Adrenal gland (tissue), 12 donors: ENCODE data around the gene KLHL29. TPM values are rescaled to one million over a fixed set of nuclear protein-coding genes. Genes with fewer than 3 reads are reported as not detected.

Experiments used
- DNase-seq, 7 donors: peaks; one replicate each; pipeline ENCODE4 v3.0.0-alpha.2; 2019 to 2020
- H3K27ac ChIP-seq, 5 donors: fragments of 200-600 bp; sonication (generic) in 4 of 5; 1 replicate in 3 of 5; 2 replicates in 2 of 5; pipeline versions ENCODE4 v1.5.1 to v1.8.0; 2016 to 2020; ENCODE audit warnings: mild to moderate bottlenecking in 1 of 5
- H3K27me3 ChIP-seq: fragments of 200-600 bp; 2 replicates; pipeline ENCODE4 v1.8.0; 2021
- H3K36me3 ChIP-seq, 2 donors: fragments of 200-600 bp; replicated peaks in 1 of 2; 1 replicate in 1 of 2; 2 replicates in 1 of 2; pipeline versions ENCODE4 v1.5.1 to v1.8.0; 2018 to 2022
- H3K4me1 ChIP-seq, 2 donors: fragments of 200-600 bp; replicated peaks in 1 of 2; 1 replicate in 1 of 2; 2 replicates in 1 of 2; pipeline versions ENCODE4 v1.5.1 to v1.8.0; 2018 to 2021
- H3K4me3 ChIP-seq, 4 donors: fragments of 200-600 bp; sonication (generic) in 3 of 4; one replicate each; pipeline ENCODE4 v1.5.1; 2016 to 2018
- H3K9me3 ChIP-seq, 3 donors: fragments of 200-600 bp; sonication (generic) in 1 of 3; replicated peaks in 1 of 3; 1 replicate in 2 of 3; 2 replicates in 1 of 3; pipeline versions ENCODE4 v1.5.1 to v1.8.0; 2016 to 2021
- POLR2A ChIP-seq, 2 donors: fragments of 450-650 bp; IDR thresholded peaks; one replicate each; pipeline ENCODE4 v1.6.1; 2017; ENCODE audit warnings: antibody characterized with exemption in 2 of 2, mild to moderate bottlenecking in 2 of 2, moderate library complexity in 1 of 2
- WGBS, 4 donors: extraction: QIAGEN DNeasy Blood & Tissue Kit in 2 of 4; methylation state at CpG; one replicate each; pipeline versions ENCODE4 v1.1.5 to v1.1.7; 2013 to 2017; 5-methylcytosine and 5-hydroxymethylcytosine counted together
- intact Hi-C, 2 donors: fragments of 100-400 bp; cut with DNase I; formaldehyde crosslinking; loops; one replicate each; pipeline versions ENCODE4 v1.14.1 to v1.15.0; 2022 to 2023
- polyA plus RNA-seq, 3 donors: library from polyadenylated mRNA; stranded (reverse); fragments of 200-250 nt in 2 of 3; fragments of 350-450 nt in 1 of 3; fragmentation: Illumina TruSeq in 1 of 3; extraction: RNeasy Lipid Tissue Mini Kit (QIAGEN cat#74804) in 1 of 3; gene quantifications; one replicate each; pipeline ENCODE4 v1.2.3, GENCODE V29; 2013 to 2014
- total RNA-seq, 9 donors: library from RNA; depleted of rRNA in 4 of 9; stranded (reverse); fragments of >200 nt in 4 of 9; fragments of 120-200 nt in 1 of 9; fragmentation: NEBNext Ultra II Directional in 1 of 9; extraction: Animal tissue kit (Norgen Biotek cat#: 25700) in 1 of 9; gene quantifications; one replicate each; pipeline versions ENCODE4 v1.1.0 to v1.2.4, GENCODE V29; 2013 to 2023
- TF ChIP-seq, protein P1 (sequence below), 6 experiments: fragments of 450-650 bp in 4 of 6; fragments of 200-600 bp in 2 of 6; sonication (generic) in 1 of 6; IDR thresholded peaks; 1 replicate in 5 of 6; 2 replicates in 1 of 6; pipeline versions ENCODE4 v1.5.1 to v1.8.0; 2016 to 2021; ENCODE audit warnings: antibody characterized with exemption in 6 of 6, mild to moderate bottlenecking in 2 of 6, moderate library complexity in 1 of 6
- donor health status: healthy with polysubstance abuse.
- donor health status: Bipolar disorder and iron deficiency.
- donor health status: DM: yes; HTN: yes; CAD: no.
- donor health status: DM: no; HTN: no; CAD: no.
- donor health status: DM: no; HTN: no; CAD: no.
- donor health status: DM: yes; HTN: yes; CAD: no.

The KLHL29 gene
- total and polyA plus RNA-seq, 12 donors: 1.9 to 24.5 (median 15.7) TPM

DNA sequence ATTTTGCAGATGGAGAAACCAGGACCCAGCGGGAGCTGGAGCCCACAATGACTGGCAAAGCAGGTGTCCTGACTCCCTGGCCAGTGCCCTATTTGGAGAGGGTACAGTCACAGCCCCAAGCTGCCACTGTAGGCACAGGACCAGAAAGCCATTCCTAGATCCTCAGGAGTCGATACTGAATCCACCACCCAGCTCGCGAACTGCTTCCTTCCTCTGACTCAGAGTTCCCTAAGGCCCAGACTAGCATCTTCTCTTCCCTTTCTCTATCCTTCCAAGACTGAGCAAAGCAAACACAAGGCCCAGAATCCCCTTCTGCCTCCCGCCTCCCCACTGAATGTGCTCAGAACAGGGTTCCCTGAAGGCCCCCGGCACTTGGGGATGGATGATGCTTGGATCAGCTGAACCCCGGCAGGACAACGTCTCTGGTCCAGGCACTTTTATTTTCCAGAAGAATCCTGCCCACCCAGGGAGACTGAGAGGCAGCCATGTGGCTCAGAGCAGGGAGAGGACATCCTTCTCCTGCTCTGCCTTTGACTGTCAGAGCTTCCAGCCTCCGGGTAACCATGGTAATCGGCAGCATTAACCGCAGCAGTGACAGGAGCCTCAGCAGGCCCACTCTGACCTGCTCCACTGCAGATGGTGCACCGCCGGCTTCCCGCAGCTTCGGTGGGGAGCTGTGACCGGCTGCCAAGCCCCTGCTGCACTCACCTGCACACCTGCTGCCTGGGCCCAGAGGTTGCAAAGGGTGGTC, 34.8 kb upstream of the KLHL29 start:
- intact Hi-C loops: no loop called here
- 83 to 91% (median 86%) methylated on average over 11 to 16 of the region's 16 CpGs for WGBS, 4 donors

DNA sequence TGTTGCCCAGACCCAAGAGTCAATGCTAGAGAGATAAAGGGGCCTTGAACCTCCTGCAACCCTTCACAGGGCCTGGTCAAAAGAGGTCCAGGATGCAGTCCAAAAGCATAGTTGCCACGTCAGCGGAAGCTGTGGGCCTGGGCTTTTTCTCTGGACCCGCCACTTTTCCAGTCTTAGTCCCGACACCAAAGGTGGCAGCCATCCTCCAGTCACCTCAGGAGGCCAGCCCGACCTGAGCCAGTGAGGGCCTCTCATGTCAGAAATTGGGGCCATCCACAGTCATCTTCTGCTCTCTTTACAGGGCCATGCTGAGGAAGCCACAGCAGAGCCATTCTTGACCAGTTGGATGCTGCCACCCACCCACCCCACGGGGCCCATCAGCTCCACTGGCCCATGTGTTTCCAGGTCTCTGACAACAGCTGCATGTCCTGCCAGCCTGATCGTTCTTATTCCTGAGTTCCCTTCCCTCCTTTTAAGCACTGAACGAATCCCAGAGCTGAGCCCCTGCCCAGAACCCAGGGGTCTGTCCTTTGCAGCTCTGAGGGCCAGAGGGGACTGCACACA, 34.1 kb upstream of the KLHL29 start:
- Histone ChIP-seq H3K27ac (peak overlapping the region in 2 of 5 donors; percentile 54 to 56), H3K36me3 (no peaks in the 10 kb centered on the region), H3K4me1 (peaks cover 0 to 5% of the 10 kb centered on the region in 2 donors), H3K27me3 (no peaks in the 10 kb centered on the region), H3K4me3 (no peak overlapping the region), H3K9me3 (no peaks in the 10 kb centered on the region)
- TF ChIP-seq, protein P1, sequence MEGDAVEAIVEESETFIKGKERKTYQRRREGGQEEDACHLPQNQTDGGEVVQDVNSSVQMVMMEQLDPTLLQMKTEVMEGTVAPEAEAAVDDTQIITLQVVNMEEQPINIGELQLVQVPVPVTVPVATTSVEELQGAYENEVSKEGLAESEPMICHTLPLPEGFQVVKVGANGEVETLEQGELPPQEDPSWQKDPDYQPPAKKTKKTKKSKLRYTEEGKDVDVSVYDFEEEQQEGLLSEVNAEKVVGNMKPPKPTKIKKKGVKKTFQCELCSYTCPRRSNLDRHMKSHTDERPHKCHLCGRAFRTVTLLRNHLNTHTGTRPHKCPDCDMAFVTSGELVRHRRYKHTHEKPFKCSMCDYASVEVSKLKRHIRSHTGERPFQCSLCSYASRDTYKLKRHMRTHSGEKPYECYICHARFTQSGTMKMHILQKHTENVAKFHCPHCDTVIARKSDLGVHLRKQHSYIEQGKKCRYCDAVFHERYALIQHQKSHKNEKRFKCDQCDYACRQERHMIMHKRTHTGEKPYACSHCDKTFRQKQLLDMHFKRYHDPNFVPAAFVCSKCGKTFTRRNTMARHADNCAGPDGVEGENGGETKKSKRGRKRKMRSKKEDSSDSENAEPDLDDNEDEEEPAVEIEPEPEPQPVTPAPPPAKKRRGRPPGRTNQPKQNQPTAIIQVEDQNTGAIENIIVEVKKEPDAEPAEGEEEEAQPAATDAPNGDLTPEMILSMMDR (IDR thresholded peaks at IDR 0.05): no peak
- no peak for TF ChIP-seq POLR2A (IDR thresholded peaks at IDR 0.05)
- WGBS, 4 donors: 63 to 83% (median 76%) methylated on average over 3 to 8 of the region's 8 CpGs
- DNase-seq: no peak
- intact Hi-C loops: no loop called here

More for the DNA sequence above, 34.8 kb upstream of the KLHL29 start:
- no peak for TF ChIP-seq POLR2A (IDR thresholded peaks at IDR 0.05)
- TF ChIP-seq, protein P1 (IDR thresholded peaks at IDR 0.05): no peak
- Histone ChIP-seq H3K4me3 (no peak overlapping the region), H3K9me3 (no peaks in the 10 kb centered on the region), H3K27me3 (no peaks in the 10 kb centered on the region), H3K36me3 (no peaks in the 10 kb centered on the region), H3K27ac (peak overlapping the region in 2 of 5 donors; percentile 54 to 56), H3K4me1 (peaks cover 0 to 5% of the 10 kb centered on the region in 2 donors)
- DNase-seq: peak in 1 of 7 donors; percentile 70

DNA sequence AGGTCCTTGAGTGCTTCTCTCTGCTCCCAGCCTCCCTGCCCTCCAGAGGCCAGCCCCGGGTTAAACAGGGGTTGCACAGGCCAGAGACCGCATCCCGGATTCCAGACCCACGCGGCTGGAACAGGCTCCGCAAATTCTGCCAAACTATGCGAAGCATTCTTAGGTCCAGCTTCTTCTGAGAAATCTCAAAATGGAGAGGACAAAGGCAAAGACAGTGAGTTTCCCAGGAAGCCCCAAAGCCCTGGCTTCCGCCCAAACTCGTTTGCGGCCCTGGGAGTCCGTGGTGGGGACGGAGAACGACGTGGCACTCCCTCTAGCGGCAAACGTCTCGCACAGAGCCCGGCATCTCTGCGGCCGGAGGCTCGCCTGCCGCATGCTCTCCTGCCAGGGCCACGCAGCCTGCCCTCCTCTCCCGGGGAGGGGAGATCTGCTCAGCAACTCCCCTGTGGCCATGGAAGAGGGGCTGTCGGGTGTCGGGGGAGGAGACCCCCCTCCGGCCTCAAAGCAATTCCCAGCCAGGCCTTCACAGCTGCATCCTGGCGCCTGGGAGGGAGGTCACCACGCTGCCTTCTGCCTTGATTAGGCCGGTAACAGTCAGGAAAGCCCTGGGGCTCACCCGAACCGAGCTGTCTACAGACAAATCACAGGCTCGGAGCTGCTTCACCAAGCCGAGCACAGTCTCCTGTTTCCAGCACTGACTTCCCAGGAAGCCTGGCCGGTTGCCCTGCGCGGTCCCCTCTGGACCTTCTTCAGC, 33.4 kb upstream of the KLHL29 start:
- no peaks in the 10 kb centered on the region for H3K9me3 ChIP-seq
- H3K4me1 ChIP-seq: peaks cover 0 to 5% of the 10 kb centered on the region in 2 donors
- no peaks in the 10 kb centered on the region for H3K36me3 ChIP-seq
- peak overlapping the region in 3 of 5 donors; percentile 26 to 79 (median 73) for H3K27ac ChIP-seq
- WGBS, 4 donors: 20 to 46% (median 24%) methylated on average over 18 to 37 of the region's 37 CpGs
- no peaks in the 10 kb centered on the region for H3K27me3 ChIP-seq
- intact Hi-C loops: no loop called here
- H3K4me3 ChIP-seq: no peak overlapping the region
- TF ChIP-seq, protein P1 (IDR thresholded peaks at IDR 0.05): peak; percentile 57 to 86 (median 80)
- TF ChIP-seq POLR2A (IDR thresholded peaks at IDR 0.05): no peak
- peak; percentile 78 to 93 (median 86) for DNase-seq

DNA sequence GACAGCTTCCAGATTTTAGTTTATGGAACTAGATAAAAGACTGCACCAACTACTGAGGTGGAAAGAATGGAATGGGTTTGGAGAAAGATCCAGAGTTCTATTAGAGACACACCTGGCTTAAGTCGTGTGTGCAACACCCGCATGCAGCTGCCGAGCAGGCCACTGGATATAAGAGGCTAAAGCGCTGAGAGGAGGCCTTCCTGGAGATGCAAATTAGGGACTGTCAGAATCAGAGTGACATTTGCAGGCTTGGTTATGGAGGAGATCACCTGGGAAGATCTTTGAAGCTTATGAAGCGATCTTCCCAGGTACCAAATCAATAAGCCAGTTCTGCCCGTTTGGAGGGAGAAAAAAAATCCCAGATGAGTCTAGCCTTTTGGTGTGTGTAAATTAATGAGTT, 30.4 kb upstream of the KLHL29 start:
- TF ChIP-seq, protein P1 (IDR thresholded peaks at IDR 0.05): no peak
- no peak for TF ChIP-seq POLR2A (IDR thresholded peaks at IDR 0.05)
- DNase-seq: no peak
- Histone ChIP-seq H3K9me3 (no peaks in the 10 kb centered on the region), H3K36me3 (no peaks in the 10 kb centered on the region), H3K27me3 (no peaks in the 10 kb centered on the region), H3K4me3 (no peak overlapping the region), H3K4me1 (peaks cover 0 to 5% of the 10 kb centered on the region in 2 donors), H3K27ac (no peak overlapping the region)
- intact Hi-C loops: no loop called here
- 94 to 99% (median 98%) methylated on average over 6 of the region's 6 CpGs for whole genome bisulfite sequencing, 4 donors
